HT1080 (cell line): ENCODE results near the gene MYO1F. TPM values are rescaled to one million over a fixed set of nuclear protein-coding genes. Genes with fewer than 3 reads are reported as not detected.
"Not testable (repeated sequence)": the region's sequence is repeated elsewhere in the genome, so short reads cannot be mapped to it uniquely, and the experiment has no call there.

ENCODE experiments used
- DNase-seq: peaks from one replicate; pipeline ENCODE4 v3.0.0-alpha.2; 2015; ENCODE audit warnings: low read depth
- polyA plus RNA-seq, 2 experiments: library from polyadenylated mRNA; depleted of rRNA; stranded (reverse); fragments of >200 nt; gene quantifications; 2 replicates each; pipeline ENCODE4 v1.2.3, GENCODE V29; 2015
- total RNA-seq: library from RNA; depleted of rRNA; stranded (reverse); fragments of >200 nt; shearing (Covaris generic); gene quantifications from 2 replicates; pipeline ENCODE4 v1.2.3, GENCODE V29; 2014; rRNA removed

MYO1F gene
- not detected in 2 replicates for total RNA-seq
- polyA plus RNA-seq (2015; cell fraction: cytosol; rRNA removed) = not detected in 2 replicates
- not detected in 2 replicates for polyA plus RNA-seq (2015; cell fraction: nucleus; rRNA removed)

DNA sequence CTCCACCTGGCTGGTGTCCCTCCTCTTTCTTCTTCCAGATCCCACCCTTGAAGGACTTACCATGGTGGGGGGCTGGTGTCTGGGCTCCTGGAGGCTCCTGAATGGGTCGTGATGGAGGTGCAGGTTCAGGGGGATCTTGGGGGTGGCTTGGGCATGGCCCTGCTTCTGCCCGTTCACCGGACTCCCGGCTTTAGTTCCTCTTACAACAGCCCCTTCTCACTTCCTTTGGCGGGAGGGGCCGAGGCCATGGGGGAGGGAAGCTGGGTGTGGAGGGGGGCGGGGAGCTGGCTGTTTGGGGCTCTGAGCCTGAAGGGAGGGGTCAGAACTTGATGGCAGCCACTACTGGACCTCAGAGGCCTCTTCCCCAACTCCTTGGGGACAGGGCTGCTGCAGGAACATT, at the start of gene MYO1F:
Gene MYO1F, minus strand, starts transcription at position 196 of the 400 bp plus-strand sequence. Its CDS starts 133 bp downstream, at position 63.
- DNase-seq = no peak

DNA sequence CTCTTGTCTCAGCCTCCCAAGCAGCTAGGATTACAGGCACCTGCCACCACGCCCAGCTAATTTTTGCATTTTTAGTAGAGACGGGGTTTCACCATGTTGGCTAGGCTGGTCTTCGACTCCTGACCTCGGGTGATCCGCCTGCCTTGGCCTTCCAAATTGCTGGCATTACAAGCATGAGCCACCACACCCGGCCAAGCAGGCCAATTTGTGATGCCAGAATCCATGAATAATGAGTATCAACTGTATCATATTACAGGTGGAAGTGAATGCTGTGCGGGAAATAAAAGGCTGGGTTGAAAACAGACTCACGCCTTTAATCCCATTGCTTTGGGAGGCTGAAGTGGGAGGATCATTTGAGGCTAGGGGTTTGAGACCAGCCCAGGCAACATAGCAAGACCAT, 49.6 kb upstream of the MYO1F start:
- no peak for DNase-seq

DNA sequence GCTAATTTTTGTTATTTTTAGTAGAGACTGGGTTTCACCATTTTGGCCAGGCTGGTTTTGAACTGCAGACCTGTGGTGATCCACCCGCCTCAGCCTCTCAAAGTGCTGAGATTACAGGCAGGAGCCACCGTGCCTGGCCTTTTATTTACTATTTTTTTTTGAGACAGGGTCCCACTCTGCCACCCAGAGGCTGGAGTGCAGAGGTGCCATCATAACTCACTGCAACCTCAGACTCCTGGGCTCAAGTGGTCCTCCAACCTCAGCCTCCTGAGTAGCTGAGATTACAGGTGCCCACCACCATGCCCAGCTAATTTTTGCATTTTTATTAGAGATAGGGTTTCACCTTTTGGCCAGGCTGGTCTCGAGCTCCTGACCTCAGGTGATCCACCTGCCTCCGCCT, 45.6 kb upstream of the MYO1F start:
- not testable (repeated sequence) for DNase-seq

DNA sequence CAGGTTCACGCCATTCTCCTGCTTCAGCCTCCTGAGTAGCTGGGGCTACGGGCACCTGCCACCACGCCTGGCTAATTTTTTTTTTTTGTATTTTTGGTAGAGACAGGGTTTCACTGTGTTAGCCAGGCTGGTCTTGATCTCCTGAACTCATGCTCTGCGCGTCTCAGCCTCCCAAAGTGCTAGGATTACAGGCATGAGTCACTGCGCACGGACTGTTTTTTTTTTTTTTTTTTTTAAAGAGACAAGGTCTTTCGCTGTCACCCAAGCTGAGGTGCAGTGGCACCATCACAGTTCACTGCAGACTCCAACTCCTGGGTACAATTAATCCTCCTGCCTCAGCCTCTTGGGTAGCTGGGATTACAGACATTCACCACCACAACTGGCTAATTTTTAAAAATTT, 41.5 kb upstream of the MYO1F start:
- peak; percentile 28 for DNase-seq

DNA sequence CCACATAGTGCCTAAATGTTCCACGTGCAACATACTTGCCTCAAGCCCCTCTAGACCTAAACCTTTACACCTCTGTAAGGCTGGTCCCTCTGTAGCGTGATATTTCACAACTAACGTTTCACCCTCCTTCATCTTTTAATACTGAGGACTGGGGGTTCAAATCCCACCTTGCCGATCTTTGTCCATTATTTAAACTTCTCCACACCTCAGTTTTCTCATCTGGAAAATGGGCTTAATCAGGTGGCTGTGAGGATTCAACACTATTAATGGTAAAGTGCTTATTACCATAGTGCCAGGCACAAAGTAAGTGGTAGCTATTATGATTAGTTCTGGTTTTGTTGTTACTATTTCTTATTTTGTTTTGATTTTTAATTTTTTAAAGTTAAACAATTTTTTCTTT, 40.7 kb upstream of the MYO1F start:
- no peak for DNase-seq

DNA sequence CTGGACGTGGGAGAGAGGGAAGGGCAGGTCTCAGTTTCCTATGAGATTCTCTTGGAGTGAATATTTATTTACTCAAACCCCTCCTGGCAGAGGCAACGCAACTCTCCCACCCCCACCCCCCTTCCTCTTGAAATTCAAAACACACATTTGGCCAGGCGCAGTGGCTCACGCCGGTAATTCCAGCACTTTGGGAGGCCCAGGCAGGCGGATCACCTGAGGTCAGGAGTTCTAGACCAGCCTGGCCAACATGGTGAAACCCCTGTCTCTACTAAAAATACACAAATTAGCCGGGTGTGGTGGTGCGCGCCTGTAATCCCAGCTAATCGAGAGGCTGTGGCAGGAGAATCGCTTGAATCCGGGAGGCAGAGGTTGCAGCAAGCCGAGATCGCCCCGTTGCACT, 40.1 kb upstream of the MYO1F start:
- DNase-seq = not testable (repeated sequence)

DNA sequence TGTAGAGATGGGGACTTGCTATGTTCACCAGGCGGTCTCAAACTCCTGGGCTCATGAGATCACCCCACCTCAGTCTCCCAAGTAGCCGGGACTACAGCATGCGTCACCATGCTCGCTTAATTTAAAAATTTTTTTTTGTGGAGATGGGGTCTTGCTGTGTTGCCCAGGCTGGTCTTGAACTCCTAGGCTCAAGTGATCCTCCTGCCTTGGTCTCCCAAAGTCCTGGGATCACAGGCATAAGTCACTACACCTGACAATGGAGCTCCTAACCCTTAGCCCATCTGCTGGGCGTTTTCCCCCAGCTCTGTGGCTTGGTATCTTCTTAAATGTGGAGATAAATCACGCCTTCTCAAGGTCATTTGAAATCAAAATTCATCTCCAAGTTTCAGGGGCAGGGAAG, 39.6 kb upstream of the MYO1F start:
- DNase-seq = no peak

DNA sequence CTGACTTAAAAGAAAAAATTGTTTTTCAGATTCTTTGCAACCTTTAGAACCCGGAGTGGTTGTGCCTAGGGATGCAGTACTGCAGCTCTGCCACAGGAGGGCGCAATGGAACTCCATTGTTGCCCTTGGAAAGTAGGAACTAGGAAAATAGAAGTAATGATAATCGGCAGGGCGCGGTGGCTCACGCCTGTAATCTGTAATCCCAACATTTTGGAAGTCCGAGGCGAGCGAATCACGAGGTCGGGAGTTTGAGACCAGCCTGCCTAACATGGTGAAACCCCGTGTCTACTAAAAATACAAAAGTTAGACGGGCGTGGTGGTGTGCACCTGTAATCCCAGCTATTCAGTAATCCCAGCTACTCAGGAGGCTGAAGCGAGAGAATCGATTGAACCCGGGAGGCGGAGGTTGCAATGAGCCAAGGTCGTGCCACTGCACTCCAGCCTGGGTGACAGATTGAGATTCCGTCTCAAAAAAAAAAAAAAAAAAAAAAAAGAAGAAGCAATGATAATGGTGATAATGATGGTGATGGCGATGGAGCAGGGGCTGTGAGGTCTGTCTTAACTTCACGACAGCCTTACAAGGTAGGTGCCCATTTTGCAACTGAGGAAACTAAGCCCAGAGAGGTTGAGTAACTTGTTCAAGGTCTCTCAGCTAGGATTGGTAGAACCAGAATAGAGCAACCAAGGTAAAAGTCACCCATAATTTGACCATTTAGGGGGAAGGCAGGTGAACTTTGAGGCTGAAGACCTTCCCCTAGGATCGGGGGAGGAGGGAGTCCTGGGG, 38.8 kb upstream of the MYO1F start:
- peak; percentile 15 for DNase-seq

DNA sequence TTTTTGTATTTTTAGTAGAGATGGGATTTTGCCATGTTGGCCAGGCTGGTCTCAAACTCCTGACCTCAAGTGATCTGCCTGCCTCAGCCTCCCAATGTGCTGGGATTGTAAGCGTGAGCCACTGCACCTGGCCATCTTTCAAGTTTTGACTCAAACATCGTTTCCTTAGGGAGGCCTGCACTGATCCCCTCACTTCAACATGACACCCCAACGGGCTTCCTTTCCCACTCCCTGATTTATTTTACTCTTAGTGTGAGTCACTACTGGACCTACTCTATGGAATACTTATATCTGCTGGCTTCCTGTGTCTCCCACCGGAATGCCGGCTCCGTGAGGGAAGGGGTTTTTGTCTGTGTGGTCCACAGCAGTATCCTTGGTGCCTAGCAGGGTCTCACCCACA, 37.8 kb upstream of the MYO1F start:
- DNase-seq = no peak

DNA sequence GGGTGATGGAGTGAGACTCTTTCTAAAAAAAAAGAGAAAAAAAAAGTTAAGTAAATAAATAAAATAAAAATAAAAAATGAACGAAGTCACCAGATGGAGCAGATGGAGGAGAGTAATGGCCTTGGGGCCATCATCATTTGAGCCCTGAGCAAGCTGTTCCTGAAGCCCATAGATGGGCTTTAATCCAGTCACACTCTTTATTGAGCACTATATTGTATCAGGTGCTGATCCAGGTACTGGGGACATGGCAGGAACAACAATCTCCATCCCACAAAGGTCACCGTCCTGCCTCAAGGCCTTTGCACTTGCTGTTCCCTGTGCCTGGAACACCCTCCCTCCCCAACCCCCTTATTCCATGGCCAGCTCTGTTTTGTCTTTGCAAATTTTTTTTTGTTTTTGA, 37.2 kb upstream of the MYO1F start:
- DNase-seq = no peak

DNA sequence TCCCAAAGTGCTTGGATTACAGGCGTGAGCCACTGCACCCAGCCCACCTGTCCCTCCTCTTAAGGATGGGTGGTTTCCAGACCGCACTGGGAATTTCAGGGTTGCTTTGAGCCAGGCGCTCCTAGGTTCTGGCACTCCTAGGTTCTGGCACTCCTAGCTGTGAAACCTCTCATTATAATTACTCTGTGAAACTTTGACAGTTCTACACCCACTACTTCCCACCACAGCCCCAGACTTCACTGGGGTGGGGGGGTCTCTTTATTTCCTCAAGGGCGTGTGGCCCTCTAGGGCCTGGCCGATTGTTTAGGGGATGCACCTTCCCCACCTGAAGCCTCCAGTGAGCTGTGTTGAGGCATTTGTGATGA, 35.5 kb upstream of the MYO1F start:
- no peak for DNase-seq

DNA sequence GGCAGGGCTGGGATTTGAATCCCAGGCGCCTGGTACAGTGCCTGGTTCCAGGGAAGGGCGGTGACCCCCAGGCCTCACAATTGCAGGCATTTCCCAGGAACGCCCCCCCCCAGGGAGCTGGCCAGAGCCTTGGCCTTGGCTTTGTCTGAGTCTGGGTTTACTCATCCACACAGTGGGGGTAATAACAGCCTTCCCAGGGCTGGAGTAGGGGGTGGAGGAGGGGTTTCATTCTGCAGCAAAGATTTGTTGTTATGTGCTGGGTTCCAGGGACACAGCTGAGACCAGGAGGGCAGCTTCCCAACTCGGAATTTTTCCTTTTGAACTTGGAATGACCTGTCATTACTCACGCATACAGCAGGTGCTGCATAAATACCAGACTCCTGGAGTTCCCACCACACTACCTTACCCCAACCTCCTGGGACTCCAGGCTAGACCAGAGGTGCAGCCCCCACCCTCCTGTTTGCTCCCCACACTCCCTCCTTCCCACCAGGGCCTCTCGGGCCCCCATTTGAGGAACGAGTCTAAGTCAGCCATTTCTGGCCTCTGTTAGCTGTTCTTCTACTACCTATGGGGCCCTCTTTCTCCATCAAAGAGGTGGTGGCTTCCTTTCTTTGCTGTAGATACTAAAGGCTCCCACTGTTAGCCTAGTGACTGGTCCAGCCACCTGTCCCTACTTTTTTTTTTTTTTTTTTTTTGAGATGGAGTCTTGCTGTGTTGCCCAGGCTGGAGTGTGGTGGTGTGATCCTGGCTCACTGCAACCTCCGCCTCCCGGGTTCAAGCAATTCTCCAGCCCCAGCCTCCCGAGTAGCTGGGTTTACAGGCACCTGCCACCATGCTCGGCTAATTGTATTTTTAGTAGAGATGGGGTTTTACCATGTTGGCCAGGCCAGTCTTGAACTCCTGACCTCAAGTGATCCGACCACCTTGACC, 34.9 kb upstream of the MYO1F start:
- peak; percentile 41 for DNase-seq

DNA sequence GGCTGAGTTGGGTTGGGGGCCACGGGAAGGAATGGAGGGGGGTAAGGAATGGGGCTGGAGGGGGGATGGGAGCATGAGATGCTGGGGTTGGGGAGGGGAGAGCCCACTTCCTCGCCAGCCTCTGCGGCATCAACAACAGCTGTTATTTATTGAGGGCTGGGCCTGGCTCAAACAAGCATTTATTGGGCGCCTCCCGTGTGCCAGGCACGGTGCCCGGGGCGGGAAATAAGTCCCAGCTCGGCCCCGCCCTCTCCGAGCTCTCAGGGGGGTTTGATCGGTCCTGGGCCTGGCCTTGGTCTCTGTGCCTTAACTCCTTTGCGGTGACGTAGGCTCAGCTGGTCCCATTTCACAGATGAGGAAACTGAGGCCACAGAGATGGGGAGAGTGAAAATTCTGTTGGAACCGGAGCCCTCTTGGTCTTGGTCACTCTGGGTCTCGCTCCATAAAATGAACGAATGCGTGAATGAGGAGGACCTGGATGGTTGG, 34.2 kb upstream of the MYO1F start:
- DNase-seq = no peak

DNA sequence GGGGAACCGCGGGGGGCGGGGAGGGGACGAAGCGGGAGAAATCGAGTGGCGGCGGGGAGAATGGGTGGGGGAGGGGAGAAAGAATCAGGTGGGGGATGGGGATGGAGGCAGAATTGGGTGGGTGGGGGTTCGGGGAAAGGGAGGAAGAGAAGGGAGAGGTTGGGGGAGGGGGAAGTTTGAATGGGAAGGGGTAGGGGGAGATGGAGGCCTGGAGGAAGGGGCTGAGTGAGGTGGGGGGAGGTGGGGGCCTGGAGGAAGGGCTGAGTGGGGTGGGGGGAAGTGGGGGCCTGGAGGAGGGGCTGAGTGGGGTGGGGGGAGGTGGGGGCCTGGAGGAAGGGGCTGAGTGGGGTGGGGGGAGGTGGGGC, 33.7 kb upstream of the MYO1F start:
- no peak for DNase-seq

DNA sequence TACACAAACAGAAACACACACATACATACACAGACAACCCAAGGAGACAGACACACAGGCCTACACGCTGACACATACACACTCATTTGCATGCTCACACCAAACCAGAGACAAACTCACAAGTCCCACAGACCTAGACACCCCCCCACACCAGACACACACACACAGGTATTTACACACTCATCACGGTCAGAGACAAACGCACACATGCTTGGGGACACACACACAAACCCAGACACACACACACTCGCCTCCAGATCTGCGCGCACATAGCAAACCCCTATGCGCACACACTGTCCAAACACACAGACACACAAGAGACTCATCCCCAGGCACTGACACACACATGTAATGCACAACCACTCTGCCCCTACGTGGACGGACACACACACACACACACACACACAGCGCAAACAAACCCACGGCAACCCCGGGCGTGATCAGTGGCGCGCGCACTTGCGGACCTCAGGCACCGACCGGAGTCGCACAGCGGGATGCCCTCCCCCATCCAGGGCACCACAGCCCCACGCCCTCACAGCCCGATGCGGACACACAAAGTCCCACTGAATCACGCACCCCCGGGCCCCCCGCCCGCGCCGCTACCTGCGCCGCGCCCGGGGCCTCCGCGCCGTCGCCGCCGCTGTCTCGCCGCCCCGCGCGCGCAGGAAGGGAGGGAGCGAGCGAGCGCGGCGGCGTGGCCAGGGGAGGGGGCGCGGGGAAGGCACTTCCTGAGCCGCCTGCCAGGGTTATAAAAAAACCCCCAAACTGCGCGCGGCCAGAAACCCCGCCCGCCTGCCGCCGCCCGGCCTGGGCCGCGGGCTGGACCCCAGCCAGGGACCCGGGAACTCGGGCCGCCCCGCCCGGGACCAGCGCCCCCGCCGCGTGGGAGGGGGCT, 33.0 kb upstream of the MYO1F start, which contains the start of gene ADAMTS10:
Gene ADAMTS10, minus strand, starts transcription at position 675 of the 895 bp plus-strand sequence. CDS start 5,005 bp downstream, outside the sequence.
- no peak for DNase-seq

DNA sequence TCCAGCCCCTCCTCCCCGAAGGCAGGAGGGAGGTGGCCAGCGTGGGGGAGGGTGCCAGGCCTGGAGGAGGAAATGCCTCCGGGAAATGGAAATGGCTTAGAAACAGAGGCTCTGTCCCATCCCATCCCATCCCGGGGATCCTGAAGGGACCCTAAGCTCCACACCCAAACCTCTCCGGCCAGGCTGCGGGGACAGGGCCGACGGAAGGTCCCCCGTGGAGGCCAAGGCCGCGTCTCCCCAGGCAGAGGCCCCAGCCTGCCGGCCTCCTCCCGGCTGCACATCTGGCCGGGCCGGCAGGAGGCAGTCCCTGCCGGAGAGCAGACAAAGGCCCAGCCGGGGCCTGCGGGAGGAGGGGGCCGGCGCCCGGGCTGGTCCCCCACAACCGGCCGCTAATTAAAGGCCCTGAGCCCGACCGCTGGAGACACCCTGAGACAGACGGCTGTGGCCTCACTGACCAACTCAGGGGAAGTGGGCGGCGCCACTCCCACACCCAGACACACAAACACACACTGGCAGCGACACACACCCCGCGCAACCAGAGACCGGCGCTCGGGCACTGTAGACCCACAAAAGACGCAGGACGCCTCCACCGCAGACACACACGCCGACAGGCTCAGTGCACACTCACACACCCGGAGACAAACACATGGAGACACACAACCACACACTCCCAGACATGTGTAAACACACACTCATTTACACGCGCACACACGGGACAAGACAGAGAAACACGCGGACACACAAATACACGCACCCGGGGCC, 32.2 kb upstream of the MYO1F start:
- DNase-seq = no peak

DNA sequence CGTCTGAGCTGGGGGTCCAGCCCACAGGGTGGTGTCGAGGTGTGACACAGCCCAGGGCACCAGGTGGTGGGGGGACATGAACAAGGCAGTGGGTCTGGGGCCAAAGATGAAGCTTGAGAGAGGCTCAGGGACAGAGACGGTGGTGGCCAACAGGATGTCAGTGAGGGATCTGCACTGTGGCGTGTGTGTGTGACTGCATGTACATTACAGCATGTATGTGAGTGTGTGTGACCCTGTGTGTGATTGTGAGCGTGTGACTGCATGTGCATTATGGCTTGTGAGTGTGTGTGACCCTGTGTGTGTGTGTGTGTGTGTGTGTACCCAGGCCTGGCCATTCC, 31.7 kb upstream of the MYO1F start:
- no peak for DNase-seq

DNA sequence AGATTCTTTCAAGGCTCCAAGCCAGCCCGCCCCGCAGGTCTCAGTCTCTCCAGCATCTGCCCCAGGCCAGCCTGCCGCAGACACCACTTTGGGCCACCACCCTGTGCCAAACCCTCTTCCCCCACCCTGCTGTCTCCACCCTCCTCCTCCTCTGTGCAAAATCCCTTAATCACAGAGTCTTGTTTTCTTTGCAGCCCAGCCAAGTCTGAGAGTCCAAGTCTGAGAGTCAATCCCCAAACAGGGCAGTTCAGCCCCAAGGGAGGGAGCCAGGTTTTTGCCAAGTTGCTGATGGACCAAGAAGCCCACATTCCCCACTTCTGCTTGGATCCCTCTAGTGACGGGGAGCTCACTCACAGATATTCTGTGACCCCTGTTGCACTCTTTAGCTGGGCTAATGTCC, 30.1 kb upstream of the MYO1F start:
- no peak for DNase-seq

DNA sequence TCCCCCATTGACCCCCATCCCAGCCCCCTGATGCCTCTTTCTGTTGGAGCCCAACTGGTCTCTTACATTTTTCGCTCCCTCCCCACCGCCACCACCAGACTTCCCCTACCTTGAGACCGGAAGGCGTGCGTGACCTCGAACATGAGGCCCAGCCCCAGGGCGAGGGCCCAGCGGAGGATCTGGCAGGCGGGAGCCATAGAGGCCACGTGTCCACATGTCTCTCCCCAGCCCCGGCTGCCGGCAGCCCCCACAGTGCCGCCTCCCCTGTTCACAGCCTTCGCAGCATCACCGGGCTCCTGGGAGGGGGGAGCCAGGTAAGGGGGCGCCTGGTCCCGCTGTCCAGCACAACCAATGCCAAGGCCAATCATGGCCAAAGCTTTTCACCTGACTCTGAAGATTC, 28.3 kb upstream of the MYO1F start:
- DNase-seq = no peak

DNA sequence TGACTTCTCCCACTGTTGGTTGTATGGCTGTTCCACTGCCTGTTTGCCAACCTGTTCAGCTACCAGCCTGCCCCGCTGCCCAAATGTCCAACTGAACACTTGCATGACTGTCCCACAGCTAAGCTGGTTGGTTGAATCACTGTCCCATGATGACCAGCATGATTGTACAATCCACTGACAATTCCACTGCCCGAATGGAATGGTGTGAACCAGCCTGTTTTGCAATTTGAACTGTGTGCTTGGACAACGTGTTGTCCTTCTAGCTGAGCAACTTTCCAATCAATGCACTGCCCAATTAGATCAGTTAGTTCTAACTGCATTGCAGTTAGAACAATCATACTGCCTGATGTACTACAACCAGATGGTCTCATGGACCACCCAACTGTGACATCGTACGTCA, 24.6 kb upstream of the MYO1F start:
- DNase-seq = no peak
